ENCODE data around the gene RAB33B. TPM values are rescaled to one million over a fixed set of nuclear protein-coding genes. Genes with fewer than 3 reads are reported as not detected.

The RAB33B gene

DNA sequence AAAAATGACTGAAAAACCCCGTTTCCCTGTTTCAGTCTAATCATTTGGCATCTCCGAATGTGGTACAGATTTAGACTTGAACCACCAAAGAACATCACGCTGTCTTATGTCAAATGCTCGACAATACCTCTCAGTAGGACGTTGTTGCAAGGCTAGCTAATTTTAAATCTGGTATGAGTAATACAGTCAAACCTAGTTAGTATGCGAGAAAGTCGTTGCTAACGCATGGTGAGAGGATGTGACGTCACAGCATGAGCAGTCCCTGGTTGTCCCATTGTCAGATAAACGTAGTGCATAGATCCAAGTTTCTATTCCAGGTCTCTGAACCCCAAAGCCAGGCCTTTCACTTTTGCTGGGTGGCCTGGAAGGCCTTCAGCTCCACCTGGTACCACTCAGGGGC, 57.4 kb downstream of the RAB33B start:
- H3K27me3 ChIP-seq (ENCODE audit: control insufficient read depth, insufficient read depth, low read length): no peaks in the 10 kb centered on the region
- no peak overlapping the region for H3K4me2 ChIP-seq (ENCODE audit: low read length)
- no peak overlapping the region for H3K9ac ChIP-seq (ENCODE audit: low read depth, low read length)
- H3K9me3 ChIP-seq (replicated peaks; ENCODE audit: low read length): no peaks in the 10 kb centered on the region
- no peak overlapping the region for H3K4me3 ChIP-seq (ENCODE audit: low read length)
- no peaks in the 10 kb centered on the region for H3K4me1 ChIP-seq (ENCODE audit: control insufficient read depth, insufficient read depth, low read length)
- peaks cover 65% of the 10 kb centered on the region for H3K36me3 ChIP-seq (ENCODE audit: insufficient read depth, low read length)

- Histone ChIP-seq H3K36me3 (ENCODE audit: insufficient read depth, low read length) (peaks cover 70% of the 10 kb centered on the region), H3K9me3 (replicated peaks; ENCODE audit: low read length) (no peaks in the 10 kb centered on the region), H3K9ac (ENCODE audit: low read depth, low read length) (no peak overlapping the region), H3K4me3 (ENCODE audit: low read length) (no peak overlapping the region), H3K4me1 (ENCODE audit: control insufficient read depth, insufficient read depth, low read length) (no peaks in the 10 kb centered on the region), H3K4me2 (ENCODE audit: low read length) (no peak overlapping the region), H3K27me3 (ENCODE audit: control insufficient read depth, insufficient read depth, low read length) (no peaks in the 10 kb centered on the region)
These were observed 60.6 kb downstream of the RAB33B start for GRCh38 chr4:139514382-139515059.

DNA sequence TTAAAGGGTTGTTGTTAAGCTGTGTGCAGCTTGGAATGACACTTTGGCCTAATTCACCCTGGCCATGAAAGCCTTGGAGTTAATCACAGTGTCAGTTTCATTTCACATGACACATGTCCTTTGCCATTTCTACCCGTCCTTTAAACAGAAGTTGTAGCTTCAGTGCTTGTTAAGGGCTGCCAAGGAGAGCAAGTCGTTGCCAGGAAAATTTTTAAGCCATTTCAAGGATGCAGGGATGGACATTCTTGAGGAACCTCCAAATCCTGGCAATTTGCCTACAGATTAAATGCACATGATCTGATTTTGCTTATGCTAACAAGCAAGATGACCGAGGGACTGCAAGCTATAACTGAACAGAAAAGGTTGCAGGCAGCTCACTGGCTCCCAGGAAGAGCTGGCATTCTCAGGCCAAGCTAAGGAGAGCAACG, 61.6 kb downstream of the RAB33B start:
- peaks cover 72% of the 10 kb centered on the region for H3K36me3 ChIP-seq (ENCODE audit: insufficient read depth, low read length)
- no peak overlapping the region for H3K9ac ChIP-seq (ENCODE audit: low read depth, low read length)
- H3K9me3 ChIP-seq (replicated peaks; ENCODE audit: low read length): no peaks in the 10 kb centered on the region
- H3K4me2 ChIP-seq (ENCODE audit: low read length): no peak overlapping the region
- H3K4me3 ChIP-seq (ENCODE audit: low read length): no peak overlapping the region
- H3K4me1 ChIP-seq (ENCODE audit: control insufficient read depth, insufficient read depth, low read length): no peaks in the 10 kb centered on the region
- no peaks in the 10 kb centered on the region for H3K27me3 ChIP-seq (ENCODE audit: control insufficient read depth, insufficient read depth, low read length)

GRCh38 chr4:139521754-139522401, 68.0 kb downstream of the RAB33B start:
- peaks cover 62% of the 10 kb centered on the region for H3K36me3 ChIP-seq (ENCODE audit: insufficient read depth, low read length)
- H3K9ac ChIP-seq (ENCODE audit: low read depth, low read length): no peak overlapping the region
- H3K4me3 ChIP-seq (ENCODE audit: low read length): no peak overlapping the region
- peaks cover 8% of the 10 kb centered on the region for H3K4me1 ChIP-seq (ENCODE audit: control insufficient read depth, insufficient read depth, low read length)
- no peak overlapping the region for H3K4me2 ChIP-seq (ENCODE audit: low read length)
- no peaks in the 10 kb centered on the region for H3K9me3 ChIP-seq (replicated peaks; ENCODE audit: low read length)
- no peaks in the 10 kb centered on the region for H3K27me3 ChIP-seq (ENCODE audit: control insufficient read depth, insufficient read depth, low read length)

GRCh38 chr4:139522457-139522856, 68.5 kb downstream of the RAB33B start:
- H3K4me1 ChIP-seq (ENCODE audit: control insufficient read depth, insufficient read depth, low read length): peaks cover 8% of the 10 kb centered on the region
- no peaks in the 10 kb centered on the region for H3K27me3 ChIP-seq (ENCODE audit: control insufficient read depth, insufficient read depth, low read length)
- no peak overlapping the region for H3K9ac ChIP-seq (ENCODE audit: low read depth, low read length)
- no peak overlapping the region for H3K4me3 ChIP-seq (ENCODE audit: low read length)
- H3K4me2 ChIP-seq (ENCODE audit: low read length): no peak overlapping the region
- no peaks in the 10 kb centered on the region for H3K9me3 ChIP-seq (replicated peaks; ENCODE audit: low read length)
- peaks cover 56% of the 10 kb centered on the region for H3K36me3 ChIP-seq (ENCODE audit: insufficient read depth, low read length)

- Histone ChIP-seq H3K9ac (ENCODE audit: low read depth, low read length) (no peak overlapping the region), H3K36me3 (ENCODE audit: insufficient read depth, low read length) (peaks cover 52% of the 10 kb centered on the region), H3K27me3 (ENCODE audit: control insufficient read depth, insufficient read depth, low read length) (no peaks in the 10 kb centered on the region), H3K4me3 (ENCODE audit: low read length) (no peak overlapping the region), H3K4me2 (ENCODE audit: low read length) (no peak overlapping the region), H3K9me3 (replicated peaks; ENCODE audit: low read length) (no peaks in the 10 kb centered on the region), H3K4me1 (ENCODE audit: control insufficient read depth, insufficient read depth, low read length) (peaks cover 8% of the 10 kb centered on the region)
These were observed 69.2 kb downstream of the RAB33B start for GRCh38 chr4:139523076-139523475.

DNA sequence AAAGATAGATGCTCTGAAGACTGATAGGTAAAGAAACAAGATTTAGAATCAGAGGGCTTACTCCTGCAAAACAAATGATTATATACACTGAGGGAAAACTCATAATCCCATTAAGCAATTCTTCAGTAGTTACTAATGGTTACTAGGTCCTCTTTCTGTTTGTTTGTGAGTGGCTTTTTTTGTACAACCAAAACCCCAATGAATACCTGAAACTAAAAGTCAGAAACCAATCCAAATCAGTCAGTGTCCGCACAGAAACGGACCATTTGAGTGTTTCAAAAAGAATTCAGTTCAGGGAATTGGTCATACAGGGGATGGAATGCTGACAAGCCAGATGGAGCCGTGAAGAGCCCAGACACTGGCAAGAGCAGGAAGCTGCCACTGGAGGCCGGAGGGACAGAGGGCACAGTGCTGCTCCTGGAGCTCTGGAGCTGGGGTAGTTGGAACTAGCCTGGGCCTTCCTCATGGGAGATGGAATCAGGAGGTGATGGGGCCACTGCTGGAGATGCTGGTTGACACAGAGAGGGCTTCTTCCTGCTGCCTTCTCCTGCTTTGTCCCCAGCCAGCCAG, 70.2 kb downstream of the RAB33B start:
- peaks cover 16% of the 10 kb centered on the region for H3K4me1 ChIP-seq (ENCODE audit: control insufficient read depth, insufficient read depth, low read length)
- no peaks in the 10 kb centered on the region for H3K9me3 ChIP-seq (replicated peaks; ENCODE audit: low read length)
- no peak overlapping the region for H3K4me2 ChIP-seq (ENCODE audit: low read length)
- no peak overlapping the region for H3K4me3 ChIP-seq (ENCODE audit: low read length)
- H3K9ac ChIP-seq (ENCODE audit: low read depth, low read length): no peak overlapping the region
- peaks cover 49% of the 10 kb centered on the region for H3K36me3 ChIP-seq (ENCODE audit: insufficient read depth, low read length)
- H3K27me3 ChIP-seq (ENCODE audit: control insufficient read depth, insufficient read depth, low read length): no peaks in the 10 kb centered on the region

DNA sequence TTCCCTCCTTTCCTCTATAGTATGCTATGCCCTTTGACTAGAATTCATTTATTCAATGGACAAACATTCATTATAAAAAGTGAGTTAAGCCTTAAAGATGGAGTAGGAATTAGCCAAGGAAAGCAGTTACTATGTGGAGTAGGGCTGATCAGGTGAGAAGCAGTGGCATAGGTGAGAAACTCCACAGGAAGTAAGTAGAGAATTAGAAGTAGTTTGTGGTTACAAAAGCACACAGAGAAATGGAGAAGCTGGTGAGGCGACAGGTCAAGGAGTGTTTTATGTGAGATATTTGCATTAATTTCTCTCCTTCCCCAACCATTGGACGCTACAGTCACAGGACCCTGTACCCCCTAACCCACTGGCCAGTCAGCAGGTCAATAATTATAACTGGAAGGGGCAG, 71.5 kb downstream of the RAB33B start:
- H3K4me3 ChIP-seq (ENCODE audit: low read length): no peak overlapping the region
- H3K9ac ChIP-seq (ENCODE audit: low read depth, low read length): no peak overlapping the region
- H3K27me3 ChIP-seq (ENCODE audit: control insufficient read depth, insufficient read depth, low read length): no peaks in the 10 kb centered on the region
- peaks cover 37% of the 10 kb centered on the region for H3K36me3 ChIP-seq (ENCODE audit: insufficient read depth, low read length)
- H3K4me2 ChIP-seq (ENCODE audit: low read length): no peak overlapping the region
- H3K9me3 ChIP-seq (replicated peaks; ENCODE audit: low read length): no peaks in the 10 kb centered on the region
- peaks cover 16% of the 10 kb centered on the region for H3K4me1 ChIP-seq (ENCODE audit: control insufficient read depth, insufficient read depth, low read length)

Small RNAs within 50 kb of the gene (small RNA-seq; reads per million reads assigned to genes)
- not detected for gene RF01225

Measured in skeletal muscle satellite cell (primary cell).